ENCODE data around the gene PLA2G4F.

PLA2G4F gene

GRCh38 chr15:42121682-42122081, 34.8 kb downstream of the PLA2G4F start:
- no peak overlapping the region for H3K4me3 Mint-ChIP-seq
- H3K27me3 Mint-ChIP-seq (ENCODE audit: low read depth) = peaks cover 2% of the 10 kb centered on the region
- H3K4me1 Mint-ChIP-seq (ENCODE audit: low read depth) = peaks cover 2% of the 10 kb centered on the region
- H3K9me3 Mint-ChIP-seq = no peaks in the 10 kb centered on the region
- no peak overlapping the region for H3K27ac Mint-ChIP-seq
- no peak for DNase-seq (ENCODE audit: low spot score)
- no peaks in the 10 kb centered on the region for H3K36me3 Mint-ChIP-seq (ENCODE audit: low read depth)

GRCh38 chr15:42121021-42121420, 35.4 kb downstream of the PLA2G4F start:
- no peak for DNase-seq (ENCODE audit: low spot score)
- peaks cover 5% of the 10 kb centered on the region for H3K27me3 Mint-ChIP-seq (ENCODE audit: low read depth)
- H3K4me1 Mint-ChIP-seq (ENCODE audit: low read depth) = peaks cover 2% of the 10 kb centered on the region
- H3K9me3 Mint-ChIP-seq = no peaks in the 10 kb centered on the region
- no peaks in the 10 kb centered on the region for H3K36me3 Mint-ChIP-seq (ENCODE audit: low read depth)
- H3K27ac Mint-ChIP-seq = no peak overlapping the region
- no peak overlapping the region for H3K4me3 Mint-ChIP-seq

GRCh38 chr15:42120285-42120684, 36.2 kb downstream of the PLA2G4F start:
- H3K27ac Mint-ChIP-seq = no peak overlapping the region
- H3K27me3 Mint-ChIP-seq (ENCODE audit: low read depth) = peaks cover 9% of the 10 kb centered on the region

GRCh38 chr15:42119446-42119760, 37.0 kb downstream of the PLA2G4F start:
- no peak for DNase-seq (ENCODE audit: low spot score)
- H3K36me3 Mint-ChIP-seq (ENCODE audit: low read depth) = no peaks in the 10 kb centered on the region
- no peaks in the 10 kb centered on the region for H3K9me3 Mint-ChIP-seq
- peaks cover 2% of the 10 kb centered on the region for H3K4me1 Mint-ChIP-seq (ENCODE audit: low read depth)
- no peak overlapping the region for H3K27ac Mint-ChIP-seq
- H3K4me3 Mint-ChIP-seq = no peak overlapping the region
- H3K27me3 Mint-ChIP-seq (ENCODE audit: low read depth) = peaks cover 11% of the 10 kb centered on the region

More at GRCh38 chr15:42120285-42120684, 36.2 kb downstream of the PLA2G4F start:
- Mint-ChIP-seq H3K4me1 (ENCODE audit: low read depth) (peaks cover 2% of the 10 kb centered on the region), H3K4me3 (no peak overlapping the region), H3K36me3 (ENCODE audit: low read depth) (no peaks in the 10 kb centered on the region), H3K9me3 (no peaks in the 10 kb centered on the region)
- no peak for DNase-seq (ENCODE audit: low spot score)

- no peak overlapping the region for H3K4me3 Mint-ChIP-seq
- peaks cover 2% of the 10 kb centered on the region for H3K4me1 Mint-ChIP-seq (ENCODE audit: low read depth)
- no peak for DNase-seq (ENCODE audit: low spot score)
Observed at GRCh38 chr15:42118650-42119445, 37.6 kb downstream of the PLA2G4F start.

GRCh38 chr15:42111924-42112323, 44.5 kb downstream of the PLA2G4F start:
- no peak for DNase-seq (ENCODE audit: low spot score)
- H3K36me3 Mint-ChIP-seq (ENCODE audit: low read depth) = no peaks in the 10 kb centered on the region
- H3K4me3 Mint-ChIP-seq = no peak overlapping the region
- no peaks in the 10 kb centered on the region for H3K9me3 Mint-ChIP-seq
- peaks cover 19% of the 10 kb centered on the region for H3K4me1 Mint-ChIP-seq (ENCODE audit: low read depth)
- H3K27ac Mint-ChIP-seq = no peak overlapping the region
- H3K27me3 Mint-ChIP-seq (ENCODE audit: low read depth) = peaks cover 32% of the 10 kb centered on the region

More at GRCh38 chr15:42118650-42119445, 37.6 kb downstream of the PLA2G4F start:
- Mint-ChIP-seq H3K9me3 (no peaks in the 10 kb centered on the region), H3K36me3 (ENCODE audit: low read depth) (no peaks in the 10 kb centered on the region), H3K27ac (no peak overlapping the region), H3K27me3 (ENCODE audit: low read depth) (peaks cover 11% of the 10 kb centered on the region)

GRCh38 chr15:42110367-42110766, 46.1 kb downstream of the PLA2G4F start:
- DNase-seq (ENCODE audit: low spot score) = no peak
- Mint-ChIP-seq H3K9me3 (no peaks in the 10 kb centered on the region), H3K27ac (no peak overlapping the region), H3K4me1 (ENCODE audit: low read depth) (peaks cover 19% of the 10 kb centered on the region), H3K36me3 (ENCODE audit: low read depth) (no peaks in the 10 kb centered on the region), H3K4me3 (no peak overlapping the region), H3K27me3 (ENCODE audit: low read depth) (peaks cover 26% of the 10 kb centered on the region)

- Mint-ChIP-seq H3K4me3 (no peak overlapping the region), H3K36me3 (ENCODE audit: low read depth) (no peaks in the 10 kb centered on the region)
Observed at GRCh38 chr15:42108806-42109205, 47.6 kb downstream of the PLA2G4F start.

GRCh38 chr15:42108189-42108588, 48.2 kb downstream of the PLA2G4F start:
- Mint-ChIP-seq H3K9me3 (no peaks in the 10 kb centered on the region), H3K27me3 (ENCODE audit: low read depth) (peaks cover 16% of the 10 kb centered on the region), H3K27ac (no peak overlapping the region), H3K4me3 (no peak overlapping the region), H3K4me1 (ENCODE audit: low read depth) (peaks cover 17% of the 10 kb centered on the region), H3K36me3 (ENCODE audit: low read depth) (no peaks in the 10 kb centered on the region)
- DNase-seq (ENCODE audit: low spot score) = no peak

More at GRCh38 chr15:42108806-42109205, 47.6 kb downstream of the PLA2G4F start:
- Mint-ChIP-seq H3K27ac (no peak overlapping the region), H3K9me3 (no peaks in the 10 kb centered on the region), H3K4me1 (ENCODE audit: low read depth) (peaks cover 19% of the 10 kb centered on the region), H3K27me3 (ENCODE audit: low read depth) (peaks cover 21% of the 10 kb centered on the region)
- no peak for DNase-seq (ENCODE audit: low spot score)

- no peaks in the 10 kb centered on the region for H3K36me3 Mint-ChIP-seq (ENCODE audit: low read depth)
- H3K27ac Mint-ChIP-seq = no peak overlapping the region
- peak; percentile 38 for DNase-seq (ENCODE audit: low spot score)
- H3K4me1 Mint-ChIP-seq (ENCODE audit: low read depth) = peaks cover 17% of the 10 kb centered on the region
- peak overlapping the region; percentile 14 for H3K4me3 Mint-ChIP-seq
- no peaks in the 10 kb centered on the region for H3K9me3 Mint-ChIP-seq
- H3K27me3 Mint-ChIP-seq (ENCODE audit: low read depth) = peaks cover 13% of the 10 kb centered on the region
Observed at GRCh38 chr15:42107473-42107872, 49.0 kb downstream of the PLA2G4F start.

GRCh38 chr15:42106288-42106687, 50.1 kb downstream of the PLA2G4F start:
- peaks cover 12% of the 10 kb centered on the region for H3K27me3 Mint-ChIP-seq (ENCODE audit: low read depth)
- H3K4me1 Mint-ChIP-seq (ENCODE audit: low read depth) = peaks cover 12% of the 10 kb centered on the region

GRCh38 chr15:42104095-42104891, 52.1 kb downstream of the PLA2G4F start:
- DNase-seq (ENCODE audit: low spot score) = no peak
- no peak overlapping the region for H3K27ac Mint-ChIP-seq
- no peaks in the 10 kb centered on the region for H3K36me3 Mint-ChIP-seq (ENCODE audit: low read depth)
- H3K4me3 Mint-ChIP-seq = no peak overlapping the region
- H3K4me1 Mint-ChIP-seq (ENCODE audit: low read depth) = peaks cover 7% of the 10 kb centered on the region
- H3K27me3 Mint-ChIP-seq (ENCODE audit: low read depth) = peaks cover 9% of the 10 kb centered on the region
- no peaks in the 10 kb centered on the region for H3K9me3 Mint-ChIP-seq

More at GRCh38 chr15:42106288-42106687, 50.1 kb downstream of the PLA2G4F start:
- no peaks in the 10 kb centered on the region for H3K9me3 Mint-ChIP-seq
- H3K4me3 Mint-ChIP-seq = no peak overlapping the region
- H3K36me3 Mint-ChIP-seq (ENCODE audit: low read depth) = no peaks in the 10 kb centered on the region
- H3K27ac Mint-ChIP-seq = no peak overlapping the region
- no peak for DNase-seq (ENCODE audit: low spot score)

- no peaks in the 10 kb centered on the region for H3K36me3 Mint-ChIP-seq (ENCODE audit: low read depth)
- no peak for DNase-seq (ENCODE audit: low spot score)
- no peak overlapping the region for H3K27ac Mint-ChIP-seq
- H3K27me3 Mint-ChIP-seq (ENCODE audit: low read depth) = peaks cover 3% of the 10 kb centered on the region
- H3K4me1 Mint-ChIP-seq (ENCODE audit: low read depth) = peaks cover 5% of the 10 kb centered on the region
- no peak overlapping the region for H3K4me3 Mint-ChIP-seq
- no peaks in the 10 kb centered on the region for H3K9me3 Mint-ChIP-seq
Observed at GRCh38 chr15:42102646-42103235, 53.7 kb downstream of the PLA2G4F start.

- no peak for DNase-seq (ENCODE audit: low spot score)
- Mint-ChIP-seq H3K27me3 (ENCODE audit: low read depth) (peaks cover 3% of the 10 kb centered on the region), H3K27ac (no peak overlapping the region), H3K4me1 (ENCODE audit: low read depth) (no peaks in the 10 kb centered on the region), H3K9me3 (no peaks in the 10 kb centered on the region), H3K4me3 (no peak overlapping the region), H3K36me3 (ENCODE audit: low read depth) (no peaks in the 10 kb centered on the region)
Observed at GRCh38 chr15:42101861-42102260, 54.6 kb downstream of the PLA2G4F start.
